NCI-H1436 (cell line): ENCODE data around the gene GDF11.

Source experiments
- DNase-seq: peaks from one replicate; lab custom pipeline; 2025; lab: John Stamatoyannopoulos, UW

Gene GDF11

DNA sequence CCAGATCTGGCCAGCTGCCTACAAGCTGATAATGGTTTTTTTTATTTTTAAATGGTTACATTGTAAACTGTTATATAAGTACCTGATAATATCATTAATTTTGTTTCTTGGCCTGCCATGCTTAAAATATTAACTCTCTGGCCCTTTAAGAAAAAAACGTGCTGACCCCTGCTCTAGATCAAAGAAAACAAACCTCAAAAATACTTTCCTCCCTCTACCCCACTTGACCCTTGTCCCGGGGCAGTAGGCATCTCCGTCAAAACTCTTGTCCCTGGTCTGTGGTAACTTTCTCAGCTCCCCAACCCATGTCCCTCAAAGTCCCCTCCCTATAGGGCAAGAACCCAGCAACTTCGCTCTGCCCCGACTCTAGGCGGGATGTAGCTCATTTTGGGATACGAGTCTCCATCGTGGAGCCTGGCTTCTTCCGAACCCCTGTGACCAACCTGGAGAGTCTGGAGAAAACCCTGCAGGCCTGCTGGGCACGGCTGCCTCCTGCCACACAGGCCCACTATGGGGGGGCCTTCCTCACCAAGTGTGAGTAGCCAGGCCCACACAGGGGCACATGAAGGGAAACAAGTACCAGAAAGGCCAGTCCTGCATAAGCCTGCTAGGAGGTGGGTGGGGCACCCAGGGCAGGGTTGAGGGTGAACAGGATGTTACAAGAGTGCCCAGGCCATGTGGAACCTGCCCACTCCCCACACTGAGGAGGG, 19.3 kb upstream of the GDF11 start:
- DNase-seq = no peak

DNA sequence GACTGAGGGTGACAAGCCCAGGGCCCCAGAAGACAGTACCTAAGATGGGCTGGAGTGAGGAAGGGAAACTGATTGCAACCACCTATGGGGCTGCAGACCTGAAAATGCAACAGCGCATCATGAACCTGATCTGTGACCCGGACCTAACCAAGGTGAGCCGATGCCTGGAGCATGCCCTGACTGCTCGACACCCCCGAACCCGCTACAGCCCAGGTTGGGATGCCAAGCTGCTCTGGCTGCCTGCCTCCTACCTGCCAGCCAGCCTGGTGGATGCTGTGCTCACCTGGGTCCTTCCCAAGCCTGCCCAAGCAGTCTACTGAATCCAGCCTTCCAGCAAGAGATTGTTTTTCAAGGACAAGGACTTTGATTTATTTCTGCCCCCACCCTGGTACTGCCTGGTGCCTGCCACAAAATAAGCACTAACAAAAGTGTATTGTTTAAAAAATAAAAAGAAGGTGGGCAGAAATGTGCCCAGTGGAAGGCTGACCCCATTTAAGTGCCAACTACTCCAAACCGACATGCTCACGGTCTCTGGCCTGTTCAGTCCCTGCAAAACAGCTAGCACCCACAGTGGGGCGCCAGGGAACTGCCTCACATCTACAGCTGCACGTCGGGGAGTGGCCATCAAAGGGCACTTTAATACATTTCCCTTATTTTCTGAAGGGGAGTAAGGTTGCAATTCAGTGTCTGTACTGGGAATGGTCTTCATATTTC, 18.5 kb upstream of the GDF11 start:
- peak; percentile 41 for DNase-seq

DNA sequence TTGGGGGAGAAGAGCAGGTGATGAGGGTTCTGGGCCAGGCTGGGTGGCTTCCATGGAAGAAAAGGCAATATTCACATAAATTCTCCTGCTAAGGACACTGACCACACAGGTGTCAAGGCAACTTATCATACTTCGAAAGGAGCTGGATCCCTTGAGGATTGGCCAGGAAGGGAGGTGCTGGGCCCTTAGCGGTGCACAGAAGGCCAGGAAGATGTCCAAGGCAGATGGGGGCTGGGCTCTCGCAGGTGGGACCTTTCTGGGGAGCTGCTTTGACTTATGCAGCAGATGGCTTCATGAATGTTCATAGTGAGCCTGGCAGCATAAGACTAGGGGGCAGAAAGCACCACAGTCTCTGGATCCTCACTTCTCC, 18.0 kb upstream of the GDF11 start:
- DNase-seq = no peak

DNA sequence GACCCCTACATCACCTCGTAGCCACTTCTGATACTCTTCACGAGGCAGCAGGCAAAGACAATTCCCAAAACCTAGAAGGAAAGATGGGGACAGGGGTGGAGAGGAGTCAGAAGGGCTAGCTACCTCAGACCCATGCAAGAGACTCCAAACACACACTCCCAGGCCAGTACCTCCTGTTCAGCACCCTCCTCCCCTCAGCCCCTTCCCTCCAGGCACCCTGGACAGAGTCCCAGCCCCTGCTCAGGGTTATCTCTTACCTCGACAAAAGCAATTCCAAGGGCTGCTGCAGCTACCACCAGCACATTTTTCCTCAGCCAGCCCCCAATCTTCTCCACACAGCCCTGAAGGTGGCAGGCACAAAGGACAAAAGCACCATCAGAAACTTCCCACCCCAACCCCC, 17.4 kb upstream of the GDF11 start:
- DNase-seq = no peak

DNA sequence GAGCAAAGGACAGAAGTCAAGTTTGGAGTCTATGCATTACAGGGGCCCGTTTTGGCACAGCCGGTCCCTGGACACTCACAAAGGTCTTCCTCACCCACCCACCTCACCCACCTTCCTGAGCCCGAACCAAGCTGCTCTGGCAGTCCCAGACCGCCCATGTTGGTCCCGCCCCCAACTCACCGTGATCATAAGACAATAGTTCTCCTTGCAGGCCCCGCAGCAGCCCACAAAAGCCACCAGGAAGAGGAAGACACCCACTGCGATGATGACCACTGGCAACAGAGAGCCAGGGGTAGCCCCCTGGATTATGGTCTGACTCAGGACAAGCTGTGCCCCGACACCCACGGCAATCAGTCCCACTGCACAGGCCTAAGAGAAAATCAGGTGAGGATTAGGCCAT, 16.0 kb upstream of the GDF11 start:
- DNase-seq = no peak

DNA sequence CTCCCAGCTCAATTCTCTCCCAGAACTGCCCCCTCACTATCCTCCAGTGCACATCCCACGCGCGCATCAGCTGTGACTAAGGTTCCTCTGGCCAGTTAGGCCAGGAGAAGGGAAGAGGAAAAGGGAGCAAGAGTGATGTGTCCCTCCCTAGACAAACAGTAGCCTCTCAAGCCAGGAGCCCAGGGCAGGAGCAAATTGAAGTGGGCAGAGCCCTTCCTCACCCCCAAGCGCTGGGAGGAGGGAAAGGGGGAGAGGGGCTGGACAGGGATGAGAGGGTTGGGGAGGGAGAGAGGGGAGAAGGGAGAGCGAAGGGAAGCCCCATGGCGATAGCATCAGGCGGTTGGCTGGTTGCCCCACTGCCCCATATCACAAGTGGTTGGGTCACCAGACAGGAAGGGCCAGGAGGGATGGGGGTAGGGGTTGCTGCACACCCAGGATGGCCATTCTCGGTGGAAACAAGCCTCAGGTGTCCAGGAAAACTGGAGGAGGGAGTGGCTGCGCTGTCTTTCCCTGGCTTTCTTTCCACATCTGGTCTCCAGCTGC, 15.2 kb upstream of the GDF11 start:
- DNase-seq = no peak

DNA sequence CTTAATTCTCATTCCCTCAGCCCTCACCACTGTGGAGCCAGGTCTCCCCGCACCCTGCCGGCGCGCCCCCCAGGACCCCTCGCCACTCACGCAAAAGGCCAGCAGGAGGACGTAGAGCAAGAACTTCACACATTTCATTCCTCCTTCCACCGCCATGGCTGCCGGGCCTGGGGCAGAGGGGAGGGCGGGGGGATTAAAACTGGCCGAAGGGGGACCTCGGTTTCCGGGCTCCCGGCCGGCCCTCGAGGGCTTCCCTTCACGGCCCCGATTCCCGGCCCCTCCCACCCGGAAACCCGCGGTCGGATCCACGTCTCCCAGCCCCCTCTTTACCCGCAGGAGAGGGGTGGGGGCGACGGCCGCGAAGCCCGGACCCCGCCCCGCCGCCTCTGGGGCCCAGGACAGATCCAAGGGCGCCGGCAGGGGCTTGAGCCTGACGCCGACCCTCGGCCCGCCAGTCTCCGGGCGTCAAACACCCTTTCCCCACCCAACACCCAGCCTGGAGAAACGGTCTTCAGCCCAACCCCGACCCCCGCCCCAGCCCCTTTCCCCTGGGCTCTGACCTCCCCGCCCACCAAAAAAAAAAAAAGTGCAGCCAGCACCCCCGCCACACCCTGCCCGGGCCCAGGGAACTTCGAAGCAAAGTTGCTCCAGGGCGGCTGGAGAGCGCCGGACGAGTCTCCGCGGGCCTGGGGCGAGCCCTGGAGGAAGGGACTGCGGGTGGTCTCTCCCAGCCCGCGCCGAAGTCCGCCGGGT, 14.6 kb upstream of the GDF11 start:
- peak; percentile 39 for DNase-seq

DNA sequence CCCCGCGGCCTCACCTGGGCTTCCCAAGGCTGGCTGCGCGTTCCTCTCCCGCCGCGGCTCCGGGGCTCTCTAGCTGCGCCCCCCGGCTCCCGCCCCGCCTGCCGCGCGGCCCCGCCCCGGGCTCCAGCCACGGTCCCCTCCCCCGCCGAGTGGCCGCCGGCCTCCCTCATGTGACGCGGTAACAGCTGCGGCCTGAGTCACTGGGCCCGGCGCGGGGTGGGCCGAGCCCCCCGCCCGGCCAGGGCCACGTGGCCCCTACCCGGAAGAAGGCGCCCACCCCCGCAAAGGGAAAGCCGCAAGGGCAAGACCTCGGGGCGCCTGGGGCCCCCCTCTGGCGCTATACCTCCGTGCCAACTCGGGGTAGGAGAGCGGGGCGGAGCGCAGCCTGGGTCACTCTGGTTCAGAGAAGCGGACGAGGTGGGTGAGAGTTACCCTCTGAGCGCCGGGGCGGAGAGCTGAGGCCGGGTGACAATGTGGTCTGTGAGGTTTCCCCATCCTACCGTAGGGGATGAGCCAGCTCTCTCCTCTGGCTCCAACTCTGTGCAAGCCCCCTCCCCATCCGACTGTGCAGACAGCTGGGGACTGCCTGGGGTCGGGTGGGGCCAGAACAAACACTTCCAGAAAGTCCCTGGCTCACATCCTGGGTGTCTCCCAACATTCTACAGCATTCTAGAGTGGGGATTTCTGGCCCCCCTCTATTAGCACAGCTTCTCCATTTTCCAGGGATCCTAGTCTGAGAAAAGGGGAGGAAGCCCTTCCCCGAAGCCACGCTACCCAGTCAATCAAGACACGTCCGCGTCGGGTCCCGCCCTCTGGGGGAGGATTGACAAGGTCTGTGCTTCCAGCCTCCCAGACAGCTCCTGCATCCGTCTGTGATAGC, 13.7 kb upstream of the GDF11 start, which contains the start of gene CD63:
CD63 (minus strand) TSS at position 71 of the 880 bp plus-strand sequence. CDS start 668 bp downstream, outside the sequence.
- DNase-seq = peak; percentile 75

DNA sequence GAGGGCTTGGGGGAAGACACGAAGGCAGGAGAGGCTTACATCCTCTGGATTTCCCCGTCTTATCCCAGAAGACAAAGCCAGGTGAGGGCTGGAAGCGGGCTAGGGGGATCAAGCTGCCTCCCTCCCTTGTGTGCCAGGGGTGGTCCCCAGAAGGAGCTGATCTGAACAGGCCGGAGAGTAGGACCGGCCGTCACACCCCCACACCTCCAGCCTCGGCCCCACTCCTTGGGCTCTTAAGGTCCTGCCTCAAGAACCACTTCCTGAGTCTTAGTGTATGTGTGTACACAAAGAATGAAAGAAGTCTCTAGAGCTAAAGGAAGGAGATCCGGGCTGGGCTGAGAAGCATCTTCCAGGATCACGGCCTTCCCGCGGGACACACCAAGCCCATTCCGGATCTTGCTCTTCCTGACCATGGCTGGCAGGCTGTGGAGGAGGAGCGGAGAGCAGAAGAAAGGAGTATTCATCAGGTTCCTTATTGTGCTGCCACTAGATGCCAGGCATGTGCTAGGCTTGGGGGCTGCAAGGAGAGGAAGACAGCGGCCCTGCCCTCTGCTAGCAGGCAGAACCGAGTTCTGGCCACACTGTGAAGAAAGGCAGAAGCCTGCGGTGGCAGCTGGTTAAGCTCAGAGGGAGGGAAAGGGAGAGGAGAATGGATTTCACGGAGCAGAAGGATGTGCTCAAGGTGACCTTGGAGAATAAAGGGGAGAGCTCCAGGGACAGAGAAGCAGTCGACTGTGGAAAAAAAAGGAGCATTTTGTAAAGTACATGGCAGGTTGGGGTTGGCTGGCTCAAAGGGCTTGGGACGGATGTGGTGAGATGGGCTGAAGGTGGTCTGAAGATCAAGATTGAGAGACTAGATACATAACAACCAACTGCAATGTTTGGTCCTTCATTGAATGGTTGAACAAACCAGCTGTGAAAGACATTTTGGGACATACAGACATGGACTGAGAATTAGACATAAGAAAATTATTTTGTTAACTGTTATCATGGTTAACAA, 12.8 kb upstream of the GDF11 start:
- no peak for DNase-seq

DNA sequence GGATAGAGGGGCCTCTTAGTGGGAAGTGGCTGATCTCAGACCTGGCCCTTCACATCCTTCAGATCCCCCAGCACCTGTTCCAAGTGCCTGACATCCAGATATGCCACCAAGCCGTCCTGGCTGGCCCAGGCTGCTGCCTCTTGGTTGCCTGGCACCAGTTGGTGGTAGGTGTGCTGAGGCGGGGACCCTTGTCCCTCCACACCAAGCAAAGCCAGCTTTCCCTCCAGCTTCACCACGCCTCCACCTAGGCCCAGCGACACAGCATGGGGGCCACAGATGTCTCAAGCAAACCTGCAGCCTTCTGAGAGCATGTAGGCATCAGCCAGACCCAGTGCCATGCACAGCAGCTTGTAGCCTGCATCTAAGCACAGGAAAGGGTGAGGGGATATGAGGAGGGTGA, 10.6 kb upstream of the GDF11 start:
- DNase-seq = no peak

DNA sequence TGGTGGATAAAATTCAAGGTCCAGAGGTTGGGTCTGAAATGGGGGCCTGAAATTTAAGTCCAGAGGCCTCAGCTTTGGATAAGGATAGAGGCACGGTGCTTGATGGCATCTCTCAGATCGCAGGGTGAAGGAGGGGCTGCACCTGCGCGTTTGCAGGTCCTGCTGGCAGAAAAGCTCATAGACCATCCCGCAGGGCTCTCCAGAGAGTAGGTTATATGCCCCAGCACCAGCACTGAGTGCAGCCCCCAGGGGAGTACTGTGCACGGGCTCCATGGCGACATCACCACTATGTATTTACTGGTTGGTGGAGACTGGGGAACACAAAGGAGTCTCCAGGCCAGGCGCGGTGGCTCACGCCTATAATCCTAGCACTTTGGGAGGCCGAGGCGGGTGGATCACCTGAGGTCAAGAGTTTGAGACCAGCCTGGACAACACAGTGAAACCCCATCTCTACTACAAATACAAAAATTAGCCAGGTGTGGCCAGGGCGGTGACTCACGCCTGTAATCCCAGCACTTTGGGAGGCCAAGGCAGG, 9.8 kb upstream of the GDF11 start:
- DNase-seq = peak; percentile 96

DNA sequence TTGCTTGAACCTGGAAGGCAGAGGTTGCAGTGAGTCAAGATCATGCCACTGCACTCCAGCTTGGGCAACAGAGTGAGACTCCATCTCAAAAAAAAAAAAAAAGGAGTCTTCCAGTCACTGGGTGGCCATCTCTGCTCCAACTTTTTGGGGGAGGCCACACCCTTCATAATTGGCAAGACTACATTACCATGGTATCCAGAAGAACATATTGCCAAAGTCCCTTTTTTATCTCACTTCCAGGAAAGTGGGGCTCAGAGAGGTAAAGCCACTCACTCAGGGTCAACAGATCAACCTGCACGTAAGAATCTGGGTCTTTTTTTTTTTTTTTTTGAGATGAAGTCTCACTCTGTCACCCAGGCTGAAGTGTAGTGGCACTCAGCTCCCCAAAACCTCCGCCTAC, 9.1 kb upstream of the GDF11 start:
- DNase-seq = no peak

DNA sequence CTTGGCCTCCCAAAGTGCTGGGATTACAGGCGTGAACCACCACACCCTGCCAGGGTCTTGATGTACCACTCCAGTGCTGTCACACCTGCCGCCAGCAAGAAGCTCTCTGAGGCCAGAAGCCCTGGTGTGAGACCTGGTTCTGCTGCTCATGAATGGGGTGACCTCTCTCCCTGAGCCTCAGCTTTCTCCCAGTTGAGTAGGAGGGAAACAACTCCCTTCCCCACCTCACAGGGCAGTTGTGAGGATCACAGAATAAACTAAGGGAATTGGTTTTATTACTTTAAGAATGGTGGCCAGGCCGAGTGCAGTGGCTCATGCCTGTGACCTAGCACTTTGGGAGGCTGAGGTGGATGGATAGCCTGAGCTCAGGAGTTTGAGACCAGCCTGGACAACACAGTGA, 8.3 kb upstream of the GDF11 start:
- DNase-seq = no peak

DNA sequence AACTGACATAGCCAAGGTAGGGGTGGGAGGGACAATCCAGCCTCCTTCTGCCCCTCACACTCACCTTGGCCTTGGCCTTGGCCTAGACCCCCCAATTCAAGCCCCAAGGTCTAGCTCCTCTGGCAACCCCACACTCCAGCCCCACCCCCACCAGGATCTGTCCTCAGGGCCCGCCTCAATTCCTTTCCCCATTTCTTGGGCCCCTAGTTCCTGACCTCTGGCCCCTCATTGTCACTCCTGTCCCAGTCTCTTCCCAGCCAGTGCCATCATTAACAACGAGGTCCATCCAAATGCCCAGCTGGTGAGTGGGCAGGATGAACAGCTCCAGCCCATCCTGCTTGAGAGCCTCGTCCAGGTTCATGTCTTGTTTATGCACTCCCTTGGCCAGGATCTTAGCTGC, 6.8 kb upstream of the GDF11 start:
- no peak for DNase-seq

DNA sequence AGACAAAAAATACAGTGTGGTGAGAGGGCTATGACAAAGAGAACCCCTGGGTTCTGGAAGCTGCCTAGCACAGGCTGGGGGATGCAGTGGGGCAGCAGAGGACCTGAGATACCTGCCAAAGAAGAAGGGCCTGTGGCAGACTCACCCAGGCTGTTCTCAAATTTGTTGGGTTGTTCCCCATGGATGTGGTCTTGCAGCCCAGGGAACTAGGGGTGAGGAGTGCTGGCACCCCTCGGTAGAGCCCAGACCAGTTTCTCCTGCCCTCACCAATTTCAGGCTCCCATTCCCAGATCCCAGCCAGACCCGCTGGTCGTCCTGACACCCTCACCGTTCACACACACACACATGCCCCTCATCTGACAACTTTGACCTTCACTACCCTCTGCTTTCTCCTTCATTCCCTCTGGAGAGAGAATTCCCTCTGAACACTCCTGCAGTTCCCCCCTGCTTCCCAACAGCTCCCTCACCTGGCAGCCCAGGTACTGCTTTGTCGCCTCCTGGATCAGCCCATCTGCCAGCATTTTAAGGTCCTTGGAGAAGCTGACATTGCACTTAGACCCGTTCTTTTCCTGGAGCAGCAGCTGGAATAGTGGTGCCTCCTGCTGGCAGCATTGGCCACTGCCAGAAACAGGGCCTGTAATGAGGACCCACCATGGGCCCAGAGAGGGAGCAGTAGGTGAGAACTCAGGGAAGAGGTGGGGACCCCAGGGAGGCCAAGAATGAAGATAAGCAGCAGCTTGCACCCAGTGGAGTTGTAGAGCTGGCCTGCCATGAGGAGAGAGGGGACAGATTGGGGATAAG, 5.9 kb upstream of the GDF11 start:
- DNase-seq = peak; percentile 63

DNA sequence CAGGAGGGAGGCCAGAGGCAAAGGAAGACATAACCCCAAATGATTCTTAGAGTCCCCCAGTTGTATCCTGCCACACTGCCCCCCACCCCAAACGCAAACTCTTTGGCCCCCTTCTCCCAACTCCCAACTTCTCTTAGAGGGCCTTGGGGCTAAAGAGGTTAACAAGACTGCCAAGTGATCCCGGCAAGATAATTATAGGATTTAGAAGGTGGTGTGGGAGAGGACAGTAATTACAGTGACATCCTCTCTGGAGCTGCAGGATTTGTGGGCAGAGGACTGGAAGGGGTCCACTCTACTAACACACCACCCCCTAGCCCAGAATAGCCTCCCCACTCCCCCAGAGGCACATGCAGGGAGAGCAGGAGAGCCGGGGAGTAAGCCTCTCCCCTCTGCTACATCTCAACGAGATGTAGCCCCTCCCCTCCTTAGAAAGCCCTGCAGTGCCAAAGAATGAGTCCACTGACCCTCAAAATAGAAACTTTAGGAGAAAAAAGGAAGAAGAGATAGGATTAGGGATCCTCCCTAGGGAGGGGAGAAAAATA, 5.3 kb upstream of the GDF11 start:
- no peak for DNase-seq

DNA sequence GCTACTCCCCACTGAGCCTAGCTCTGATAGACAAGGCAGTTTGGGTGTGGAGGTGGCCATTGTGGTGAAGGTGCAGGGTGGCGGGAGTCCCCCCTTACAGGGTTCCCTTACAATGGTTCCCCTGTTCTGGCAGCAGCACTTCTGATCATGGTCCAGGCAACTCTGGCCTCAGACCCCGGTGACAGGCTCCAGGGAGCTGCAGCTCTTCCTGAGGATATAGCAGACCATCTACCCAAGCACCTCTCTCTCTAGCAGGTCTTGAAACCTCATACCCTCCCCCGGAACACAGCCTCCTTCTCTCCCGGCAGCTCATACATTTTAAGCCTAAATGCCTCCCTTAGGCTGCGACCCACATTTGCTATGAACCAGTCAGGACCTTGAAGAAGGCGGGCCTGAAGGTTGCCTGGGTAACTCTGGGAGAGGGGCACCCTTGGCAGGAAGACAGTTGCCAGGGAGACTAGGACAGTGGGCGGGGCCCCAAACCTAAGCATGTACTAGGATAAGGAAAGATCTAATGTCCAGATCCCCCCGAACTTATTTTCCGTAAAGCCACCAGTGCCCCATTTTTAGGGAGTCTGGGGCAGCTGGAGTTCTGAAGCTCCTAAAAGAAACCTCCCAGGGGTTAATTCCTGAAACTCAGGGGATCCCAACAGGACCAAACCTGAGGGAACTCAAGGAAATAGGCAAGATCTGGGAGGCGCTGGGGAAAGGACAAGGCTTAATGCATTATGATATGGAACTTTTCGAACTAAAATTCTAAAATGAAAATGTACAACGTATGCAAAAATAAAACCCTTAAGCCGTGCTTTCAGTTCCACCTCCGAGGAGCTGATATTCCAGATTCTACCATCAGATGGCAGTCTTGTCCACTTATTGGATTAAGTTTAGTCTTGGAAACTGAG, 4.5 kb upstream of the GDF11 start:
- peak; percentile 89 for DNase-seq

DNA sequence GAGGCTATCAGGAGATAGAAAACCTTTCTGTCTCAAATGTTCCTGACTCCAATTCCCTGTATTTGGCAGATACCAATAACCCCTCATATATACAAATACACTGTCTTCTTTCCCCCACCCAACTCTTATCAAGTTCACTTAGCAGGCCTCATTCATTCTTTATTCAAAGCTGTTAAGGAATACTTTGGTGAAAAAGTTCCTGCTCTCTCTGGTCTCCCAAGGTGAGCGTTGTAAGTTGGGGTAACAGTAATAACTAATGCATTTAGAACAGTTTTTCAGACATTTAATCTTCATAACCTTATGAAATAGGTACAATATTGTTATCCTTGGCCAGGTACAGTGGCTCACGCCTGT, 3.9 kb upstream of the GDF11 start:
- no peak for DNase-seq
